ENCODE measurements around the gene PHLDA1. TPM values are rescaled to one million over a fixed set of nuclear protein-coding genes. Genes with fewer than 3 reads are reported as not detected.

The PHLDA1 gene
- total and polyA plus RNA-seq, 2 of the 13 experiments (the other 11 are each of a cell fraction or from before 2014, with no cell fraction given) = 33.8 to 41.0 TPM

DNA sequence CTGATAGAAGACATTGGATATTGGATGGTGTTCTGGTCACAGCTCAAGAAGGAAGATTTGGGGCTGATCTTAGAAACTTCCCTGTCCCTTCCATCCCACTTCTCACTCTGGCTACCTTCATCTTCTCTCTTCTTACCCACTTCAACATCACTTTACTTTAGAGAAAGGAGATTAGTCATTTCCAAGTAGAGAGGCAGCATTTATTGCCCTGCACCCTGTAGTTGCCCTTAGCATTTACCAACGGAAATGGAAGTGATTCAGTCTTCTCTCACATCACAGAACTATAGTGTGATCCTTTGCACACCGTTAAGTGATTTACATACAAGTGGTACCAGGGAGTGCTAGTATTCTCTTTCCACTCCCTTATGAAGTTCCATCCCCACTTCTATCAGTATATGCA, 52.4 kb downstream of the PHLDA1 start:
- ChIA-PET CTCF (ENCODE audit: low intra/inter-chr PET ratio, low total read pairs) (no interaction called here), POLR2A (interaction anchor here (1.5 to 3.4 kb wide), 6 partner anchors 11 to 312 kb away, joined by 4 to 45 read pairs (median 17); partner anchors contain the start of gene PHLDA1)
- H3K79me2 ChIP-seq (ENCODE audit: insufficient read depth, low read length) = no peaks in the 10 kb centered on the region
- peak overlapping the region; percentile 92 for H3K4me2 ChIP-seq (ENCODE audit: low read depth, low read length)
- WGBS (ENCODE audit: low lambda C conversion rate) = 44% methylated on average over 2 of the region's 2 CpGs
- no peak overlapping the region for H2AFZ ChIP-seq (ENCODE audit: low read length)
- H3K9ac ChIP-seq (ENCODE audit: insufficient read depth, low read depth, low read length) = peak overlapping the region; percentile 75
- H3K27me3 ChIP-seq (ENCODE audit: control insufficient read depth in 1 of 2, insufficient read depth in 2 of 2, low read length in 2 of 2) = no peaks in the 10 kb centered on the region
- in situ Hi-C loops (cut with HindIII; ENCODE audit: extremely low pct_ligation_motif_present, low pct_unique_long_range_greater_than_20kb) = no loop called here
- DNase-seq (ENCODE audit: low spot score) (no peak), FAIRE-seq (no peak), ATAC-seq (no peak)
- H3K4me3 ChIP-seq (replicated peaks in 1 of 3; ENCODE audit: insufficient read depth in 1 of 3, low read depth in 2 of 3, low read length in 3 of 3) = peak overlapping the region in 2 of 3 experiments; percentile 15 to 51; a peak in 1 of 6 replicates
- H3K36me3 ChIP-seq (replicated peaks in 1 of 2; ENCODE audit: control insufficient read depth in 1 of 2, insufficient read depth in 2 of 2, low read length in 2 of 2) = no peaks in the 10 kb centered on the region
- H4K20me1 ChIP-seq (ENCODE audit: insufficient read depth, low read length) = no peaks in the 10 kb centered on the region
- BruUV-seq (replicated peaks) = no TSS peak
- intact Hi-C loops (cut with micrococcal nuclease; ENCODE audit: unreplicated experiment) = loop anchor here (2.0 kb wide), 1 partner anchor 78 kb away; no protein-coding TSS in a partner anchor
- no peaks in the 10 kb centered on the region for H3K9me3 ChIP-seq (ENCODE audit: low read length)
- peak overlapping the region; percentile 91 for H3K27ac ChIP-seq (ENCODE audit: extremely low read length, insufficient read depth, low read length)
- peaks cover 91% of the 10 kb centered on the region for H3K4me1 ChIP-seq (ENCODE audit: insufficient read depth, low read length)
- 0 out of 2 replicates have a peak, but pooled peaks have one; percentile 10 for TF ChIP-seq SAP130 (CRISPR knock-in tag; IDR thresholded peaks at IDR 0.05; ENCODE audit: low read depth)
- TF ChIP-seq, protein P1, sequence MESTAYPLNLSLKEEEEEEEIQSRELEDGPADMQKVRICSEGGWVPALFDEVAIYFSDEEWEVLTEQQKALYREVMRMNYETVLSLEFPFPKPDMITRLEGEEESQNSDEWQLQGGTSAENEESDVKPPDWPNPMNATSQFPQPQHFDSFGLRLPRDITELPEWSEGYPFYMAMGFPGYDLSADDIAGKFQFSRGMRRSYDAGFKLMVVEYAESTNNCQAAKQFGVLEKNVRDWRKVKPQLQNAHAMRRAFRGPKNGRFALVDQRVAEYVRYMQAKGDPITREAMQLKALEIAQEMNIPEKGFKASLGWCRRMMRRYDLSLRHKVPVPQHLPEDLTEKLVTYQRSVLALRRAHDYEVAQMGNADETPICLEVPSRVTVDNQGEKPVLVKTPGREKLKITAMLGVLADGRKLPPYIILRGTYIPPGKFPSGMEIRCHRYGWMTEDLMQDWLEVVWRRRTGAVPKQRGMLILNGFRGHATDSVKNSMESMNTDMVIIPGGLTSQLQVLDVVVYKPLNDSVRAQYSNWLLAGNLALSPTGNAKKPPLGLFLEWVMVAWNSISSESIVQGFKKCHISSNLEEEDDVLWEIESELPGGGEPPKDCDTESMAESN (CRISPR knock-in tag; conservative IDR thresholded peaks at IDR 0.05) = 0 out of 2 replicates have a peak, but pooled peaks have one; percentile 29
- 0 out of 2 replicates have a peak, but pooled peaks have one; percentile 17 for TF ChIP-seq FOSL2 (CRISPR knock-in tag; IDR thresholded peaks at IDR 0.05)
- TF ChIP-seq FOXK1 (CRISPR knock-in tag; IDR thresholded peaks at IDR 0.05; ENCODE audit: borderline replicate concordance, low read depth) = no peak
- no peak for TF ChIP-seq RORA (CRISPR knock-in tag; IDR thresholded peaks at IDR 0.05)

DNA sequence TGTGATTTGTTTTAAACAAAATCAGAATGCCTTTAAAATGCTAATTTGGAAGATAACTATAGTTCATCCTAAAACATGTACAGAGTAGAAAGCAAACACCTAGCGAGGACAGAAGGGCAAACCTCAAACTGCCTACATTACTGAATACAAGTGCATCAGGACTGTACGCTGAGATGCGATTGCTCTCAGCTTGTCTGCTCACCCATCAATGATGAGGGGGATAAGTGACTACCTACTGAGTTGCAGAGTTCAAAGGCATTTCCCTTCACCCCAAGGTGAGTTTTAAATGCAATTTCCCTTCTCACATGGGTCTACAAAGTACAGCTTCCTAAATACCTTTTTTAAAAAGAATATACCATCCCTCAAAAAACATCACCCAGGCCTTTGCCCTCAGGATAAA, 52.9 kb downstream of the PHLDA1 start:
- CTCF ChIA-PET (ENCODE audit: low intra/inter-chr PET ratio, low total read pairs) = interaction anchor here (0.9 kb wide), 1 partner anchor 355 kb away, joined by 3 read pairs; no protein-coding TSS in a partner anchor
- Histone ChIP-seq H4K20me1 (ENCODE audit: insufficient read depth, low read length) (no peaks in the 10 kb centered on the region), H3K9ac (ENCODE audit: insufficient read depth, low read depth, low read length) (peak overlapping the region; percentile 75), H2AFZ (ENCODE audit: low read length) (no peak overlapping the region), H3K79me2 (ENCODE audit: insufficient read depth, low read length) (no peaks in the 10 kb centered on the region), H3K4me1 (ENCODE audit: insufficient read depth, low read length) (peaks cover 88% of the 10 kb centered on the region), H3K4me2 (ENCODE audit: low read depth, low read length) (peak overlapping the region; percentile 92), H3K4me3 (replicated peaks in 1 of 3; ENCODE audit: insufficient read depth in 1 of 3, low read depth in 2 of 3, low read length in 3 of 3) (peak overlapping the region; percentile 7 to 51 (median 15); a peak in 3 of 6 replicates), H3K27me3 (ENCODE audit: control insufficient read depth in 1 of 2, insufficient read depth in 2 of 2, low read length in 2 of 2) (no peaks in the 10 kb centered on the region), H3K9me3 (ENCODE audit: low read length) (no peaks in the 10 kb centered on the region), H3K27ac (ENCODE audit: extremely low read length, insufficient read depth, low read length) (peak overlapping the region; percentile 91), H3K36me3 (replicated peaks in 1 of 2; ENCODE audit: control insufficient read depth in 1 of 2, insufficient read depth in 2 of 2, low read length in 2 of 2) (no peaks in the 10 kb centered on the region)
- WGBS (ENCODE audit: low lambda C conversion rate) = 4% methylated on average over 2 of the region's 3 CpGs
- POLR2A ChIA-PET = interaction anchor here (1.0 to 3.4 kb wide), 9 partner anchors 12 to 312 kb away, joined by 3 to 45 read pairs (median 11); partner anchors contain the start of genes NAP1L1 and PHLDA1
- in situ Hi-C loops (cut with HindIII; ENCODE audit: extremely low pct_ligation_motif_present, low pct_unique_long_range_greater_than_20kb) (no loop called here), intact Hi-C loops (cut with micrococcal nuclease; ENCODE audit: unreplicated experiment) (loop anchor here (1.0 to 2.0 kb wide), 6 partner anchors 34 to 355 kb away; no protein-coding TSS in a partner anchor)
- no TSS peak for BruUV-seq (replicated peaks)
- FAIRE-seq (peak; percentile 32), DNase-seq (ENCODE audit: low spot score) (no peak), ATAC-seq (peak; percentile 57)
- TF ChIP-seq FOXK1 (CRISPR knock-in tag; IDR thresholded peaks at IDR 0.05; ENCODE audit: borderline replicate concordance, low read depth) (0 out of 2 replicates have a peak, but pooled peaks have one; percentile 4), ZNF530 (CRISPR knock-in tag; IDR thresholded peaks at IDR 0.05; ENCODE audit: low read depth) (no peak), RBFOX2 (IDR thresholded peaks at IDR 0.05; ENCODE audit: low read depth, low read length) (peak; percentile 53; the same call in 1 of the 2 replicates), RBM22 (optimal IDR thresholded peaks at IDR 0.05; ENCODE audit: low read length) (no peak), MAF1 (CRISPR knock-in tag; IDR thresholded peaks at IDR 0.05; ENCODE audit: borderline replicate concordance) (0 out of 2 replicates have a peak, but pooled peaks have one; percentile 1)
